NCI-H2196 treated with DMSO at 0.1 percent for 48 hours (cell line): ENCODE data around the gene FAM210B.
A peak's percentile ranks its signal among the peaks of the same experiment; 100 is the strongest.
"Not testable (repeated sequence)": the region's sequence is repeated elsewhere in the genome, so short reads cannot be mapped to it uniquely, and the experiment has no call there.

Experiments
- DNase-seq: peaks from one replicate; lab custom pipeline; 2025; ENCODE audit not compliant: unreplicated experiment; lab: John Stamatoyannopoulos, UW

FAM210B gene

DNA sequence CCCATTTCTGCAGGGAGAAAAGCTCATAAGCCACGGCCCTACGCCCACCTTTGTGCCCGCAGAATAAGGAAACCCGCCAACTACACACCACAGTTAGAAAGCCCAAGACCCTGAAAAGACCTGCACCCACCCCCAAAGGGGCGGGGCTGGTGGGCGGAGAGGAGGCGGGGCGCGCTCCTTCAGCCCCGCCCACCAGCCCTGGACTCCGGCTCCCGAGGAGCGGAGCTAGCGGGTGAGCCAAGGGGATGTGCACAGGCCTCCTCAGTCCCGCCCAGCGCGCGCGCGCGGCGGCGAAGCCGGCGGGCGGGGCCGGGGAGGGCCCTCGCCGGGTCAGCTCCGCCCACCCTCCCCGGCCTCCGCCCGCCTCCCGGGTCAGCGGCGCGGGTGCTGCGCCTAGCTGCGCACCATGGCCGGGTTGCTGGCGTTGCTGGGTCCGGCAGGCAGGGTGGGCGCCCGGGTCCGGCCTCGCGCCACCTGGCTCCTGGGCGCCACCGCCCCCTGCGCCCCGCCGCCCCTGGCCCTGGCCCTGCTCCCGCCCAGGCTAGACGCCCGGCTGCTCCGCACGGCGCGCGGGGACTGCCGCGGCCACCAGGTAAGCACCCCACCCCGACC is at the start of gene FAM210B:
TSS of gene FAM210B (plus strand) at position 375 of the 612 bp plus-strand sequence. CDS start at position 407, 32 bp downstream.
- peak; percentile 72 for DNase-seq

DNA sequence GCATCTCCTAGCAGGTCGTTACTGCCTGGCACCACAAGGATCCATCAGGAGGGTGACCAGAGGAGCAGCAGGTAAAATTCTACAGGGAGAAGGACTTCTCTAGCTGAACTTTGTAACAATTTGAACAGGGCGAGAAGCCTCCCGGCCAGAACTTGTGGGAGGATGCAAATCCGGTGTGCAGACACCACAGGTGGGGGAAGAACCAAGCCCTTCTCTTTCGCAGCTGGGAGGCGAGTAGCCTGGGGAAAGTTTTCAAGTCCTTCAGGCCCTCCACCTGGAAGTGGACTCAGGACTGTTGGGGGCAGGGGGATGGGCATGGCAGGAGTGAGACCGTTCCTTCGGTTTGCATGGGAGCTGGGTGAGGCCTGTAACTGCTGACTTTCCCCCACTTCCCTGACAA is 42.7 kb upstream of the FAM210B start:
- no peak for DNase-seq

GRCh38 chr20:56316483-56316882 is 42.3 kb upstream of the FAM210B start:
- DNase-seq = no peak

DNA sequence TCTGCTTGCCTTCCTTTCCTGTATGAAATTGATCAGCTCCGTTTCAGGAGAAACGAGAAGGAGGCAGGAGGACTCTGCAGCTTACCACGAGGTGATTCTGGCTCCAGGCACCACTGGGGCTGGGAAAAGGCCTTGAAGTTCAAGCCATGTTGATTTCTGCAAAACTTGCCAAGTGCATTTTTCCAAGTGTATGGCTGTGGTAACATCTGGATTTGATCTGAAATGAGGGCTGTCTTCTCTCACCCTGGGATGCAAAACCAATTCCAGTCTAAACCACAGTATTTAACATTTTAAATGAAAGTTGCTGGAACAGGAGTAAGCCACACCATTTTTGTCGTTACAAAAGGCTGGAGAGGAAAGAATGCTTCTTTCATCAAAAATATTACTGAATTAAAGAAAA is 36.1 kb upstream of the FAM210B start:
- DNase-seq = no peak

GRCh38 chr20:56323206-56323605 is 35.6 kb upstream of the FAM210B start:
- DNase-seq = no peak

DNA sequence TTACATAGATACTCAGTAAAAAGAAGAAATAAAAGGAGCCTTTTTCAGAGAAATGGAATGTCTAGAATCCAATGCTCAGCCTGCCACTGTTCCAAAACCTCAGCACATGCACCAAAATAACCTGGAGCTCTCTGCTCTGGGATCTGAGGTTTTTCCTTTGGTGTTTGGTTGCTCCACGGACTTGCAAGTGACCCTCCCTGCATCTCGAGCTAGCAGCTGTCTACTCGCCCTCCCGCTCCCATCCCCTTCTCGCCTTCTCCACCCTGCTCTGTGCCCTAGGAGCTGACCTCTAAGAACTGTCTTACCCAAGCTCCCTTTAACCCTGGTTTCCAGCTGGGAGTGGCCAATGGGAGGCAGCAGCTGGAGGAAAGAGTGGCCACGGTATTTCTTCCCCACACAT is 35.1 kb upstream of the FAM210B start:
- no peak for DNase-seq

DNA sequence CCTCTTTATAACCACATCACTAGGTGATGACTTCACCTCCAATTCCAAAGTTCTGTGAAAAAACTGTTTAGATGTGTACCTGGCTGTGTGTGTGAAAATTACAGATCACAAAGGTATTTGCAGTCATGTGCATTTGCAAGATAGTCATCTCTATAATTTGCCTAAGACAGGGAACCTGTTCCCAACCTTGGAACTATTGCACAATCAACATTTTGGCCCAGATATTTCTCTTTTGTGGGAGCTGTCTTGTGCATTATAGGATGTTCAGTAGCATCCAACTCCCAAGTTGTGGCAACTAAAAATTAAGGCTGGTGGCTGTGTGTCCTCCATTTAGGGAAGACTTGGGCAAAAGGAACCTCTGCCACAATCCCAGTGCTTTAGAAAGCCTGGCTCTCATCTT is 34.0 kb upstream of the FAM210B start:
- DNase-seq = no peak

DNA sequence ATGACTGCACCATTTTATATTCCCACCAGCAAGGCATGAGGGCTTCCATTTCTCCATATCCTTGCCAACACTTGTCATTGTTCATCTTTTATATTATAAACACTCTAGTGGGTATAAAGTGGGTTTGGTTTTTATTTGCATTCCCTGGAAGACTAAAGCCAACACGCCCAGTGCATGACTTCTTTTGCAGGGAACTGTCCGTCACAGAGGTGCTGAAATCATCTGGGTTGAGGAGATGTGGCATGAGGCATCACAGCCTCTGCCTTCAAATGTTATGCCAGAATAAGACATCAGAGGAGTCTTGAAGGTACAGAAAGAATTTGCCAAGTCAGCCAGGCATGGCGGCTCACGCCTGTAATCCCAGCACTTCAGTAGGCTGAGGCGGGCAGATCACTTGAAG is 29.9 kb upstream of the FAM210B start:
- DNase-seq = no peak

GRCh38 chr20:56336709-56337108 is 22.1 kb upstream of the FAM210B start:
- DNase-seq = not testable (repeated sequence)

GRCh38 chr20:56342783-56343182 is 16.0 kb upstream of the FAM210B start:
- DNase-seq = no peak

GRCh38 chr20:56343861-56344381 is 14.9 kb upstream of the FAM210B start:
- no peak for DNase-seq

DNA sequence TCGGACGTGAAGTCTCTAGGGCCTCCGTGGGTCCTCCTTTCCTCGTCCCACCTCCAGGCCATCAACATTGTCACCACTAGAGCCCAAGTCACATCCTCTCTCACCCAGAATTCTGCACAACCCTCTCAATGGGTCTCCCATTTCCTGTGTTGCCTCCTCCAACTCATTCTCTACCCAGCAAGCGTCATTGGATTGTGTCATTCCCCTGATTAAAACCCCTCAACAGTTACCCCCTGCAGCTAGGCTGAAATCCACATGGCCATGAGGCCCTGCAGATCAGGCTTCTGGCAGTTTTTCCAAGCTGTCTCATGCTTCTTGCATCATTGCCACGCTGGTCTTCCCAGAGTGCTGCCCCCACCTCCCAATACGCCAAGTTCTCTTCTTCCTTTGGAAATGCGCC is 12.9 kb upstream of the FAM210B start:
- no peak for DNase-seq

DNA sequence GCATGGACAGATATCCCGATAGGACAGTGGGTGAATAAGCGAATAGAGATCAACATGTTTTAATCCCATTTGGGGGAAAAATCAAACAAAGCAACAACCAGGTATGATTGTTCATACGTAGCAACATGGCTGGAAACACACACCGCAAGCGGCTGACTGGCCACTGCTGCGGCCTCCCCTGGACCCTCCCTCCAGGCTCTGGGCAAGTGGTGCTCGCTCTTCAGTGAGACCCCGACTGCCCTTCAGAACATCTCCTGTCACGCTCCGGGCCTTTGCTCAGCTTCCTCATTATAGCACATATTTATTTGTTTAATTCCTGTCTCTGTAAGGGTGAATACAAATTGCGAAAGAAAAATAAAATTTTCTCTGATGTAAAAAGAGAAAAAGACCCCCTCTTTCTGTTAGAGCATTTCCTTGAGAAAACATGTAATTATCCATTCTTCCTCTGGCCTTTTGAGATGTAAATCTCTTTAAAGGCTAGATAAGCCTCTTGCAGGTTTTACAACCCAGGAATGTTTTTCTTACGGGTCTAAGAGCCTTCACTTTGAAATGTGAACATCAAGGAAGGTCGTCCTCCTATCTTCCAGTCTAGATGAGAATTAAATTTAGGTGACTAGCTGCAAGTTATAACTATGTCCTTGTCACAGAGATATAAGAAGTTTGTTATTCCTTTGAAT is 11.0 kb upstream of the FAM210B start:
- DNase-seq = no peak

DNA sequence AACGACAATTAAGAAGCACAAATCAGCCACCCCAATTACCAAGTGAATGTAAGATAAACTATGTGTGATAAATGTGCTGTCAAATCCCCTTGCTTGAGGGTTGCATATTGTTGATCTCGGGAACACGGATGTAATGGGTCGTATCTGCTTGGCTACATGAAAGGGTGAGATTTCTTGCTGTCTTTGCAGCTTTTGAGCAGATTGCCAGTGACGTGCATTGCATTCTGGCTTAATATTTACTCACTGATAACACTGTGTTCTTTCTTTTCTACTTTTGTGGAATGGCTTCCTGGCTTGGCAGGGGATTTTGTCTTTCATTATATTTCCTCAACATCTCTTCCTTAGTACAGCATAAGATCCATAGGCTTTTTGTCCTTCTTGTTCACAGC is 10.5 kb upstream of the FAM210B start:
- DNase-seq = no peak

DNA sequence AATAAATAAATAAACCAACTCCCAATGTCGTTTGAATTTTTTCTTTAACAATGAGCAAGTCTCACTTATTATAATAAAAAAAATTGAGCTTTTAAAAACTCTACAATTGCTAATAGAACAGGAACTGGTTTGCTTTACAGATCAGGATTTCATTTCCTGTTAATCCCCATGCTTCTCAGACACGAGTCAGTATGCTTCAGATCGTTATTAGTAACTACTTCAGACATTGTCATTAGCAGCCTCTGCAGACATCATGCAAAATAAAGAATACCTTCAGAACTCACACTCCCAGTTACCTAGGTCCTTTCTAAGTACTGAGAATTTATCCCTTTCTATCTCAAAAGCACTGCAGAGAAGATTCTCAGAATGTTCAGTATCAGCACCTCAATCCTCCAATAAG is 10.0 kb upstream of the FAM210B start:
- DNase-seq = no peak

GRCh38 chr20:56350842-56351241 is 7.9 kb upstream of the FAM210B start:
- no peak for DNase-seq

GRCh38 chr20:56352345-56353055 is 6.3 kb upstream of the FAM210B start:
- no peak for DNase-seq

GRCh38 chr20:56353356-56353755 is 5.4 kb upstream of the FAM210B start:
- DNase-seq = no peak

- DNase-seq = no peak
Observed at GRCh38 chr20:56358070-56358469, 704 bp upstream of the FAM210B start.

DNA sequence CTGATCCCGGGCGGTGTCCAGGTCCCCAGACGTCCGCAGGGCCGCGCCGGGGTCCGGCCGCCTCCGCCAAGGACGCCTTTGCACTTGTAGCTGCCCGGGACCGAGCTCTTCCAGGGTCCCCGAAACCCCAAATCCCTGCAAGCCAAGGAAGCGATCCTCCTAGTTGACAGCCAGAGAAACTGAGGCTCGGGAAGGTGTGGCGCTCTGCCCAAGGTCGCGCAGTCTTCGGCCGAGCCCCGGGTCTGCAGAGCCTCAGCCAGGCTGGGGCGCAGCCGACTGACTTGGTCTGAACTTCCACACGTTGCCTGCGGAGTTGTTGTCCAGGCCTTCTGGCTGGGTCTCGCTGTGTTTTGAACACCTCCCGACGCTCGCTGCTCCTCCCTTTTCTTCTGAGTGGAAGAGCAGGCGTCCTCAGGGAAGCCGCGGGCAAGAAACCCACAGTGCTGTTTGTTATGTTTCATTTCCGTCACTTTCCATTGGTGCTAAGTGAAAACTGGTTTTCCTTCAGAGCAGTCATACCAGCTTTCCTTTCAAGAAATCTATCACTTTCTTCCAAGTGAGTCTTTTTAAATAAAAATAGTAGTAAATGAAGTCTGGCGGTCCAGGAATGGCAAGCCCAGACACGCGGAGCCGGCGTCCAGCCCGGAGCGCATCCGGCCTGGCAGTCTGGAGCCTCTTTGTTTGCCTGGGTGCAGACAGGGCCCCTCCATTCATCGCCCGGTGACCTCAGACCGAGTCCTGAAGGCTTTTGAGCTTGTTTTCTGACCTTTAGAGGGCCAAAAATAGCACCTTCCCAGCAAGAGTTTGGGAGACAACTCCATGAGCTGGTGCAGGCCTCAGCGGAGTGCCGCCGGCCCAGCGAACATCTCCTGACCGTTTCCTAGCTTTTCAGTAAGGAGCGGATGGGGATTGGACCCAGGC is 698 bp downstream of the FAM210B start:
- DNase-seq = peak; percentile 47
